Mesendoderm (in vitro differentiated cells): ENCODE measurements around the gene GTPBP3.

ENCODE experiments used
- DNase-seq: peaks from one replicate; pipeline ENCODE4 v3.0.0; 2013
- H2AK5ac ChIP-seq: 2 replicates; pipeline ENCODE4 v1.6.1; 2013; ENCODE audit warnings: low read length, inconsistent platforms
- H2BK120ac ChIP-seq: 2 replicates; pipeline ENCODE4 v1.6.1; 2013; ENCODE audit warnings: low read depth, mild to moderate bottlenecking, low read length, moderate library complexity, mixed read lengths
- H2BK15ac ChIP-seq: replicated peaks from 2 replicates; pipeline ENCODE4 v1.6.1; 2013; ENCODE audit warnings: low read depth, mild to moderate bottlenecking, moderate library complexity
- H2BK5ac ChIP-seq: 2 replicates; pipeline ENCODE4 v1.6.1; 2013; ENCODE audit warnings: low read length, inconsistent platforms
- H3K18ac ChIP-seq: 2 replicates; pipeline ENCODE4 v1.6.1; 2013; ENCODE audit warnings: mild to moderate bottlenecking, low read length, mixed read lengths
- H3K23ac ChIP-seq: one replicate; pipeline ENCODE4 v1.6.1; 2013; ENCODE audit warnings: low read length
- H3K27ac ChIP-seq: 2 replicates; pipeline ENCODE4 v1.5.1; 2013; ENCODE audit warnings: low read depth, mild to moderate bottlenecking, inconsistent platforms, low read length, moderate library complexity
- H3K27me3 ChIP-seq: 2 replicates; pipeline ENCODE4 v1.6.1; 2013; ENCODE audit warnings: low read length, control low read depth, mild to moderate bottlenecking, inconsistent platforms; ENCODE audit not compliant: insufficient read depth, poor library complexity
- H3K36me3 ChIP-seq: 2 replicates; pipeline ENCODE4 v1.6.1; 2013; ENCODE audit warnings: low read length, inconsistent platforms; ENCODE audit not compliant: control insufficient read depth, insufficient read depth
- H3K4ac ChIP-seq: one replicate; pipeline ENCODE4 v1.6.1; 2013; ENCODE audit warnings: low read depth, mild to moderate bottlenecking, low read length, moderate library complexity
- H3K4me1 ChIP-seq: 2 replicates; pipeline ENCODE4 v1.6.1; 2013; ENCODE audit warnings: low read depth, low read length, inconsistent platforms; ENCODE audit not compliant: control insufficient read depth
- H3K4me2 ChIP-seq: 2 replicates; pipeline ENCODE4 v1.6.1; 2013; ENCODE audit warnings: low read length
- H3K4me3 ChIP-seq: 2 replicates; pipeline ENCODE4 v1.5.1; 2013; ENCODE audit warnings: mild to moderate bottlenecking, low read length
- H3K56ac ChIP-seq: one replicate; pipeline ENCODE4 v1.6.1; 2013; ENCODE audit warnings: low read length
- H3K79me1 ChIP-seq: 2 replicates; pipeline ENCODE4 v1.6.1; 2013; ENCODE audit warnings: low read length, inconsistent platforms
- H3K79me2 ChIP-seq: 2 replicates; pipeline ENCODE4 v1.6.1; 2013; ENCODE audit warnings: mild to moderate bottlenecking, low read length; ENCODE audit not compliant: control insufficient read depth, insufficient read depth
- H3K9ac ChIP-seq: 2 replicates; pipeline ENCODE4 v1.6.1; 2013; ENCODE audit warnings: low read length, inconsistent platforms
- H4K5ac ChIP-seq: one replicate; pipeline ENCODE4 v1.6.1; 2013; ENCODE audit warnings: low read length
- H4K8ac ChIP-seq: one replicate; pipeline ENCODE4 v1.6.1; 2013; ENCODE audit warnings: low read depth, mild to moderate bottlenecking, control low read depth, low read length, moderate library complexity
- WGBS: extraction: QIAGEN DNeasy Blood & Tissue Kit; methylation state at CpG from one replicate; pipeline ENCODE4 v1.1.7; 2013; ENCODE audit warnings: low lambda C conversion rate, missing lambda C conversion rate; ENCODE audit not compliant: insufficient coverage; ENCODE audit errors: extremely low coverage; 5-methylcytosine and 5-hydroxymethylcytosine counted together

GTPBP3 gene

GRCh38 chr19:17306285-17306714 is 31.1 kb upstream of the GTPBP3 start:
- no CpG with 5 or more reads among the region's 28 CpGs for WGBS
- Histone ChIP-seq H3K4me1 (peaks cover 6% of the 10 kb centered on the region), H3K23ac (no peak overlapping the region), H3K79me1 (peaks cover 8% of the 10 kb centered on the region), H3K4me3 (peak overlapping the region; percentile 59), H3K79me2 (peaks cover 12% of the 10 kb centered on the region), H2AK5ac (no peak overlapping the region), H3K9ac (peak overlapping the region; percentile 90), H3K4ac (peak overlapping the region; percentile 64), H3K4me2 (peak overlapping the region; percentile 58), H2BK5ac (no peak overlapping the region), H4K8ac (no peak overlapping the region), H3K27ac (peak overlapping the region; percentile 76), H3K36me3 (no peaks in the 10 kb centered on the region), H2BK120ac (no peak overlapping the region), H4K5ac (no peak overlapping the region), H3K18ac (peak overlapping the region; percentile 70), H3K56ac (peak overlapping the region; percentile 95), H2BK15ac (no peak overlapping the region), H3K27me3 (no peaks in the 10 kb centered on the region)
- DNase-seq, result no peak

- H3K27ac ChIP-seq, result no peak overlapping the region
- H3K4me2 ChIP-seq, result no peak overlapping the region
- no peak for DNase-seq
- no peak overlapping the region for H2AK5ac ChIP-seq
- H3K18ac ChIP-seq, result no peak overlapping the region
- H4K8ac ChIP-seq, result no peak overlapping the region
- H3K4me1 ChIP-seq, result peaks cover 6% of the 10 kb centered on the region
- no CpG with 5 or more reads among the region's 8 CpGs for WGBS
- H3K56ac ChIP-seq, result no peak overlapping the region
- no peak overlapping the region for H4K5ac ChIP-seq
- H3K4ac ChIP-seq, result no peak overlapping the region
- no peaks in the 10 kb centered on the region for H3K36me3 ChIP-seq
- H2BK120ac ChIP-seq, result no peak overlapping the region
- H3K79me1 ChIP-seq, result peaks cover 17% of the 10 kb centered on the region
- no peak overlapping the region for H3K4me3 ChIP-seq
- no peaks in the 10 kb centered on the region for H3K27me3 ChIP-seq
- H3K79me2 ChIP-seq, result peaks cover 22% of the 10 kb centered on the region
- no peak overlapping the region for H2BK15ac ChIP-seq
- no peak overlapping the region for H3K23ac ChIP-seq
- no peak overlapping the region for H2BK5ac ChIP-seq
- H3K9ac ChIP-seq, result no peak overlapping the region
Measured at GRCh38 chr19:17307876-17308377, 29.4 kb upstream of the GTPBP3 start.

- no CpG with 5 or more reads among the region's 46 CpGs for WGBS
- no peak within 1 kb of the TSS for H3K23ac ChIP-seq
- no peak within 1 kb of the TSS for H4K5ac ChIP-seq
- H3K27me3 ChIP-seq, result no peaks in the 10 kb centered on the region
- H2BK5ac ChIP-seq, result peak within 1 kb of the TSS; percentile 19
- DNase-seq, result peak; percentile 100
- H3K4me1 ChIP-seq, result peaks cover 3% of the 10 kb centered on the region
- peak within 1 kb of the TSS; percentile 90 for H3K9ac ChIP-seq
- no peak within 1 kb of the TSS for H3K4ac ChIP-seq
- H3K18ac ChIP-seq, result peak within 1 kb of the TSS; percentile 44
- H3K79me2 ChIP-seq, result peaks cover 22% of the 10 kb centered on the region
- no peak within 1 kb of the TSS for H2BK120ac ChIP-seq
- peak within 1 kb of the TSS; percentile 96 for H3K56ac ChIP-seq
- peaks cover 17% of the 10 kb centered on the region for H3K79me1 ChIP-seq
- H2AK5ac ChIP-seq, result no peak within 1 kb of the TSS
- H2BK15ac ChIP-seq, result no peak within 1 kb of the TSS
- no peaks in the 10 kb centered on the region for H3K36me3 ChIP-seq
- H4K8ac ChIP-seq, result no peak within 1 kb of the TSS
- H3K4me2 ChIP-seq, result peak within 1 kb of the TSS; percentile 77
- peak within 1 kb of the TSS; percentile 57 for H3K4me3 ChIP-seq
- peak within 1 kb of the TSS; percentile 51 for H3K27ac ChIP-seq
Measured at GRCh38 chr19:17309198-17309964, 28.0 kb upstream of the GTPBP3 start, which contains the start of gene DDA1. Gene DDA1 (plus strand): TSS chr19:17309563. CDS start chr19:17309655, 92 bp downstream.

- peak overlapping the region; percentile 90 for H3K9ac ChIP-seq
- peak overlapping the region; percentile 57 for H3K4me3 ChIP-seq
- H3K79me2 ChIP-seq, result peaks cover 22% of the 10 kb centered on the region
- peaks cover 2% of the 10 kb centered on the region for H3K4me1 ChIP-seq
- no peak for DNase-seq
- H3K79me1 ChIP-seq, result peaks cover 17% of the 10 kb centered on the region
- H3K27me3 ChIP-seq, result no peaks in the 10 kb centered on the region
- no peak overlapping the region for H3K23ac ChIP-seq
- H2BK120ac ChIP-seq, result no peak overlapping the region
- H3K4me2 ChIP-seq, result peak overlapping the region; percentile 77
- no peak overlapping the region for H4K8ac ChIP-seq
- H3K4ac ChIP-seq, result no peak overlapping the region
- peak overlapping the region; percentile 96 for H3K56ac ChIP-seq
- H3K18ac ChIP-seq, result peak overlapping the region; percentile 44
- H4K5ac ChIP-seq, result no peak overlapping the region
- H2AK5ac ChIP-seq, result no peak overlapping the region
- H2BK15ac ChIP-seq, result no peak overlapping the region
- WGBS, result no CpG with 5 or more reads among the region's 23 CpGs
- H2BK5ac ChIP-seq, result peak overlapping the region; percentile 19
- H3K27ac ChIP-seq, result peak overlapping the region; percentile 24
- H3K36me3 ChIP-seq, result peaks cover 3% of the 10 kb centered on the region
Measured at GRCh38 chr19:17309965-17310461, 27.3 kb upstream of the GTPBP3 start.

GRCh38 chr19:17311455-17312188 is 25.7 kb upstream of the GTPBP3 start:
- H3K27me3 ChIP-seq, result no peaks in the 10 kb centered on the region
- peaks cover 6% of the 10 kb centered on the region for H3K36me3 ChIP-seq
- no peak overlapping the region for H3K4ac ChIP-seq
- DNase-seq, result peak; percentile 77
- H3K23ac ChIP-seq, result no peak overlapping the region
- H4K8ac ChIP-seq, result no peak overlapping the region
- no peak overlapping the region for H2BK5ac ChIP-seq
- no peak overlapping the region for H2BK120ac ChIP-seq
- peaks cover 22% of the 10 kb centered on the region for H3K79me2 ChIP-seq
- no peak overlapping the region for H3K4me2 ChIP-seq
- WGBS, result no CpG with 5 or more reads among the region's 11 CpGs
- no peak overlapping the region for H3K27ac ChIP-seq
- H3K4me3 ChIP-seq, result no peak overlapping the region
- no peak overlapping the region for H3K18ac ChIP-seq
- no peak overlapping the region for H3K56ac ChIP-seq
- no peak overlapping the region for H4K5ac ChIP-seq
- no peak overlapping the region for H2BK15ac ChIP-seq
- H3K79me1 ChIP-seq, result peaks cover 17% of the 10 kb centered on the region
- H2AK5ac ChIP-seq, result no peak overlapping the region
- peaks cover 2% of the 10 kb centered on the region for H3K4me1 ChIP-seq
- no peak overlapping the region for H3K9ac ChIP-seq
